T1000 (cell line): ENCODE results near the gene INSIG2.

Experiments used
- DNase-seq: peaks from one replicate; lab custom pipeline; 2025; ENCODE audit warnings: mixed read lengths; lab: John Stamatoyannopoulos, UW

The INSIG2 gene

GRCh38 chr2:118088051-118089024 is at the start of gene INSIG2:
Gene INSIG2 (plus strand): TSS chr2:118088471. CDS start chr2:118096557, 8,086 bp downstream.
- DNase-seq = peak; percentile 94

- DNase-seq = no peak
Measured at GRCh38 chr2:118040891-118041290, 47.4 kb upstream of the INSIG2 start.

GRCh38 chr2:118044103-118044716 is 44.1 kb upstream of the INSIG2 start:
- no peak for DNase-seq

- DNase-seq = no peak
Measured at GRCh38 chr2:118044854-118045253, 43.4 kb upstream of the INSIG2 start.

GRCh38 chr2:118045286-118045685 is 43.0 kb upstream of the INSIG2 start:
- no peak for DNase-seq

- no peak for DNase-seq
Measured at GRCh38 chr2:118046634-118047210, 41.5 kb upstream of the INSIG2 start.

- no peak for DNase-seq
Measured at GRCh38 chr2:118047380-118047826, 40.9 kb upstream of the INSIG2 start.

- DNase-seq = no peak
Measured at GRCh38 chr2:118048401-118048800, 39.9 kb upstream of the INSIG2 start.

- DNase-seq = no peak
Measured at GRCh38 chr2:118049140-118049815, 39.0 kb upstream of the INSIG2 start.

- DNase-seq = no peak
Measured at GRCh38 chr2:118049816-118050140, 38.5 kb upstream of the INSIG2 start.

- DNase-seq = no peak
Measured at GRCh38 chr2:118050386-118050785, 37.9 kb upstream of the INSIG2 start.

GRCh38 chr2:118050974-118051373 is 37.3 kb upstream of the INSIG2 start:
- no peak for DNase-seq

- DNase-seq = no peak
Measured at GRCh38 chr2:118051826-118052358, 36.4 kb upstream of the INSIG2 start.

GRCh38 chr2:118052474-118052873 is 35.8 kb upstream of the INSIG2 start:
- no peak for DNase-seq

GRCh38 chr2:118053681-118054080 is 34.6 kb upstream of the INSIG2 start:
- no peak for DNase-seq

GRCh38 chr2:118054213-118055008 is 33.9 kb upstream of the INSIG2 start:
- no peak for DNase-seq

- no peak for DNase-seq
Measured at GRCh38 chr2:118055512-118056164, 32.6 kb upstream of the INSIG2 start.

- DNase-seq = no peak
Measured at GRCh38 chr2:118056165-118056534, 32.1 kb upstream of the INSIG2 start.

GRCh38 chr2:118056801-118057200 is 31.5 kb upstream of the INSIG2 start:
- DNase-seq = no peak

GRCh38 chr2:118058951-118059350 is 29.3 kb upstream of the INSIG2 start:
- DNase-seq = no peak
